Ramos (cell line): ENCODE data around the gene FAM43A.

ENCODE experiments used
- in situ Hi-C: fragments of 300-500 bp; cut with MboI; formaldehyde crosslinking; loops from one replicate; pipeline ENCODE4 v1.14.3; 2022; ENCODE audit warnings: low sequenced_read_pairs; ENCODE audit not compliant: unreplicated experiment

FAM43A gene

DNA sequence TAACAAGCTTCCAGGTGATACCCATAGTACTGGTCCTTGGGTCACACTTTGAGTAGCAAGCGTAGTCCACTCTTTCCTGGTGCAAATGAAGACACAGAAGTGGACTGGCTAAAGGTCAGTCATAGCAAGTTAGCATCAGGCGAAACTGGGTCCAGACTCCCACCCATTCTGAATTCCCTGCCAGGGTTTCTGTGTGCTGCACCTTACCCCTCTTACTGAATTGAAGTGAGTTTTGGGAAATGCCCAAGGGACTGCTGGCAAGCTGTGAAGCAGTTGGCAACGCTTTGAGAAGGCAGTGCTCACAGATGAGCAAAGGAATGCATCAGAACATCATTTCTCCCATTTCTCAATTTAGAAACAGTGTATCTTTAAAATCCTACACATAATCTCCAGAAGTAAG, 11.9 kb upstream of the FAM43A start:
- in situ Hi-C loops: loop anchor here (10.0 kb wide), 1 partner anchor 851 kb away; no protein-coding TSS in a partner anchor

DNA sequence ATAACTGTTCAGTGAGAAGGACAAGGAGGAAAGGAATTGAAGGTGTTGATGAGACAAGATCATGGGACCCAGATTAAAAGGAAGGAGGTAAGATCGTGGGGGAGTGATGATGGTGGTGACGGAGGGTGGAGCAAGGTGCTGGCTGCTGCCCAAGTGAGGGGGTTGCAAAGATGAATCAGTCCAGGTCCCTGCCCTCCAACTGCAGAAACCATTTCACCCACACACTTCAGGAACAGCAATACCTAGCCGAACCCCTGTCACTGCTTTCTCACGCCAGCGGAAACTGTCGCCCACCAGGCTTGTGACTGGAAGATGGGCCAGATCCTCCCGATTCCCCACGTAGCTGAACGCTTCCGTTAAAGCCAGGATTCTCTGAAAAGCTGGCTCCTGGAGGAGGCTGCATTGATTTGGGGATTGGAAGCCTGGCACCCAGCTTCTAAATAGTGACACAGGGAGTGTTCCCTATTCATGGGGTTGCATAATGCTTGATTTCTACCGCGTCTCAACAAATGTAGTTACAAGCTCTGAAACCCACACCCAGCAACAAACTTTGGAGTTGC, 10.5 kb upstream of the FAM43A start:
- in situ Hi-C loops: loop anchor here (10.0 kb wide), 1 partner anchor 850 kb away; no protein-coding TSS in a partner anchor

DNA sequence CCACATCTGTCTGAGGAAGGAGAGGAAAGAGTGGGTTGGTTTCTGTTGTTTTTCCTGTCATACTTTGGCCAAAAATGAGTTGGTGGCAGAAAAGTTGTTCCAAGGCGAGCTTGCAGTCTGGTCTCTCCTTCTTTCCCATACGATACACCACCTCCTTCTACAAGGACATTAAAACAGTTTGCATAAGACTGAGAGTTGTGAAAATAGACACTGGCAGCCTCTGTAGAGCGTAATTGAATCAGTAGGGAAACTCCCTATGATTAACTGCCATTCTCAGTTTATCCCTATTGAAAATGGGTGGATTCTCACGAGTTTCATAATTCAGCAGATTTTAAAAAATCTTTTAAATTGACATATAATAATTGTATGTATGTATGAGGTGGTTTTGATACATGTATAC, 10.0 kb upstream of the FAM43A start:
- in situ Hi-C loops: loop anchor here (10.0 kb wide), 1 partner anchor 849 kb away; no protein-coding TSS in a partner anchor

DNA sequence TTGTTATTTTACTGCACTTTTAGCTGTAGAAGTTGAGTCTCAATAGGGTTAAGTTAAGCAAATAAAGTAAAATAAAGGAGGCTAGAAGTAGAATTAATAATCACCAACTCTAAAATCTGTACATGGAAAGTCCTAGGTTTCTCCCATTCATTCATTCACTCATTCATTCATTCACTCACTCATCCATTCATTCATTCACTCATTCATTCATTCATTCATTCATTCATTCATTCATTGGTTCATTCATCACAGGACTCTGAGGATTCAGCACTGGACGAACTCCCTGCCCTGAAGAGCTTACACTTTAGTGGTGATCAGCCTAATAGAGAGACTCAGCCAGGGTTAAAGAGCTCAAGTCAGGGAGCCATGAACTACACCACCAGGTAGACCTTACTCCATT, 9.2 kb upstream of the FAM43A start:
- in situ Hi-C loops: loop anchor here (10.0 kb wide), 1 partner anchor 848 kb away; no protein-coding TSS in a partner anchor

DNA sequence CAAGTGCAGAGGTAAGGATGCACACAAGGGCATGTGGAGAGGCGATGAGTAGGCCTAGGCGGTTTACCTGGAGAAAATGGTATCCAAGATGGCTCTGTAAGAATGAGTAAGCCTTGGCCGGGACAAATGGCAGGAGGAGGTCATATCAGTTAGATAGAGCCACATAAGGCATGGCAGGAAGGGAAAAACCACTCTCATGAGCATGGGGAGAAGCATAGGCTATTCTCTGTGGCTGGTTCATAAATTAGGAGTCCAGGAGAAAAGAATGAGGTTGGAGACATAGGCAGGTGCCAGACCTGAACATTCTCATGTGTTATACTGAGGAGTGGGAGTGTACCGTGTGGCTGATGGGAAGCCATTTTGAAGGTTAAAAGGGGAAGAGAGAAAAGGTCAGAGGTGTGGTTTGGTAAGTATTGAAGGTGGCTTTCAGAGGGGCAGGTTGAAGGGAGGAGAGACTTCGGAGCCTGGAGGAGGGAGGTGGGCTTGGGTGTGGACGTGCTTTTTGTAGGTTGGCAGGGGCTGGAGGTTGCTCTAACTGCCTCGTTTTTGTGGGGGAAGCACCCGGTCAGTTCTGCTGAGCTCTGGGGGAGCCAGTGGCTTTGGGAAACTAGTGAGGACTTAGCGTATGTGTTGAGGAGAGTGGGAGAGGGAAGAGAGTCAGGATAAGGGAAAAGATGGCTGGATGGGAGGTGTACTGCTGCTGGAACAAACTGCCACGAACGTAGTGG, 4.6 kb upstream of the FAM43A start:
- in situ Hi-C loops: no loop called here

DNA sequence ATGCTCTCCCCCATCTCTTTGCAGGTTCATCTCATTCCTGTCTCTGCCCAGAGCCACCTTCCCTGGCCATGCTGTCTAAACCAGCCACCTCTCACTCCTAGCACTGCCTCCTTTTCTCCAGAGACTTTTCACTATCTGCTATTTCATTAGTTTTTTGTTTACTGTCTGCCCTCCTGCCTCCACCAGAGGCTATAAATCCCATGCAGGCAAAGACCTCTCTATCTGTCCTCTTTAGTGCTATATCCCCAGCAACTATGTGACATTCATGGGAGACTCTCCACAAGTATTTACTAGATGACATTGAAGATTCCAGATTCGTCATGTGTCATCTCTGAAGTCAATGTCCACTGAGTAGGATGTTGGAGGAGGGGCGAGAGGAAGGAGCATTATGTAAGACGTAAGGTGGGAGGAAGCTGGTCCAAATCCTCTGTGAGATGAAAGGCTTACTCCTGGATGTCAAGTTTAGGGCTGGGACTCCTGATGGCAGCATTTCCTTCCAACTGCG, 3.4 kb upstream of the FAM43A start:
- in situ Hi-C loops: no loop called here

DNA sequence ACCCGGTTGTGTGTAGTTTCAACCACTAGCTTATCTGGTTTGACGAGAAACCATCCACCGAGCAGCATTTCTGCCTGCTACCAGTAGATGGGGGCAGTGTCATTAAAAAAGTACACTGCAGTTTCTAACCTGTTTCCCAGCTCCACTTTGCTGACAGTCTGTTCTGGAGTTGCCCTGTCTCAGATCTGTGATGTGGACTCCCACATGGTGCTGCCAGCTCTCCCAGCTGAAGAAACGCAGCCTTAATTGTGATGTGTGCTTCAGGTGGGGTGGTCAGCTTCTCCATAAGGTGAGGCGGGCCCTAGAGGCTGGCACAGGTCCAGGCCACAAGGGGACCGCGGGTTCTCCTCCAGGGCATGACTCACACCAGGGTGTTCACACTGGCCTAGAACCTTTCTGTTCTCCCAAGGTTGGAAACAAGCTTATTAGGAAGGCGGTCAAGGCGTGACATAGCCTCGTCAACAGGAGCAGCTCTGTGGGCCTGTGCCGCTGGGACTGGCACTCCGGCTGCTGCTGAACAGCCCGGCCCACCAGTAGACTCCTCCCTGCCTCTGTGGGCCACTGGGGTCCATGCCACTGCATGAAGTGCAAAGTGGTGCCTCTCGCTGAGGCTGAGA, 2.9 kb upstream of the FAM43A start:
- in situ Hi-C loops: no loop called here

DNA sequence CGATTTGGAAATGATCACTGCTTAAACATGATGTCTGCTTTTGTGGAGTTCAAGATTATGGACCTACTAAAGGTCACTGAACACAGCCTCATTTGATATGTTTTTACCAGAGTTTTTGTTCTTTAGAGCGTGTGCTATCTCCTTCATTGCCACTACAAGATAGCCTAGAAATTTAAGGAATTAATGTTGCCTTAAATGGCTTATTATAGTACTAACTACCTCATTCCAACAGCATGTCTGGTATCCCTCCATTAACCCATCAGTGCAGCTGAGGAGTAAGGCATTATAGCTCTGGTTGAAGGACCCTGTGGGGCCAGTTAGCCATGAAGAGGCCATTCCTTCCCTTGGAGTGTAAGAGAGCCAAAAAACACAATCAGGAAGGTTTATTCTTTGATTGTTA, 2.3 kb upstream of the FAM43A start:
- in situ Hi-C loops: no loop called here

DNA sequence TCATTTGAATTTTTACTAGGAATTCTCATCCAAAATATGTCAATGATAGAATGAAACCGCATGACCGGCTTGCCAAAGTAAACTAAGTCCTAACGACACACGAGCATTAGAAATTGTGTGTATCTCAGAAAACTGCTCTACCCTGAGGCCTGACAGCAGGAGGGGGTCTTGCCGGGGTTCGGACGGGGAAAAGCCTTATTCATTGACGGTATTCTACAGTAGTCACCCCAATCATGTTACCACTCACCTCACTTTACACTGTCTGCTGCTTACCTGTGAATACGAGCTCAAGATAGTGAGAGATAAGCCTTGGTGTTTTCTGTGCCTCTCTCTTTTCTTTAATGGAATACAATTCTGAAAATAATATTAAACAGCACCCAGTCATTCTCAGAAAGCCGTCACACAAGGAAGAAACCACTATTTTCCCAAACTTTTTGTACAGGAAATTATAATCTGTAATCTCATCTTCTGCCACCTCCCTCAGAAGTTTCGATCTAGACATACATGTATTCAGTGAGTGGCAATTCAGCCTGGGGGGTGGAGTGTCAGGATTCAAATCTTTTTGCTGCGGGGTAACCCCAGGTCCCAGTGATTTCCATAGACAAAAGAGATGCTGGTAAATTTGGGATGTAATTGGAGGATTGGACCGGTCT, 492 bp upstream of the FAM43A start:
- in situ Hi-C loops: loop anchor here (5.0 kb wide), 2 partner anchors 432 to 582 kb away; no protein-coding TSS in a partner anchor

DNA sequence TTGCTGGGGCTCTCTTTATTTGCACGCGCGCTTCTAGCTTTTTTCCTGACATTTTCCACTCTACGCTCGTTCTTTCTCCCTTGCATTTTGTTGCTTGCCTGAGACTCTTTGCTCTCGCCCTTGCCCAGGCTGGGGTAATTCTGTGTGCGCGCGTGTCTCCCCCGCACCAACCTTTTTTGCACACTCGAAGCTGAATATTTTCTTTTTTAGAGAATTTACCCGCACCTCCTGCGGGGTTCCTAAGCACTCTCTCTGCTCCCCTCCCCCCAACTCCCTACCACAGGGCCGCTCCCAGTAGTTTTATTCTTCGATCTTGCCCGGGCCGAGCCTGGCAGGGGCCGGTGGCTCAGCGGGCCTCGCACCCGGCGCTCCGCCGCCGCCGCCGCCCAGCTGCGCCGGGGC, 732 bp downstream of the FAM43A start:
- in situ Hi-C loops: loop anchor here (5.0 kb wide), 2 partner anchors 431 to 581 kb away; no protein-coding TSS in a partner anchor

DNA sequence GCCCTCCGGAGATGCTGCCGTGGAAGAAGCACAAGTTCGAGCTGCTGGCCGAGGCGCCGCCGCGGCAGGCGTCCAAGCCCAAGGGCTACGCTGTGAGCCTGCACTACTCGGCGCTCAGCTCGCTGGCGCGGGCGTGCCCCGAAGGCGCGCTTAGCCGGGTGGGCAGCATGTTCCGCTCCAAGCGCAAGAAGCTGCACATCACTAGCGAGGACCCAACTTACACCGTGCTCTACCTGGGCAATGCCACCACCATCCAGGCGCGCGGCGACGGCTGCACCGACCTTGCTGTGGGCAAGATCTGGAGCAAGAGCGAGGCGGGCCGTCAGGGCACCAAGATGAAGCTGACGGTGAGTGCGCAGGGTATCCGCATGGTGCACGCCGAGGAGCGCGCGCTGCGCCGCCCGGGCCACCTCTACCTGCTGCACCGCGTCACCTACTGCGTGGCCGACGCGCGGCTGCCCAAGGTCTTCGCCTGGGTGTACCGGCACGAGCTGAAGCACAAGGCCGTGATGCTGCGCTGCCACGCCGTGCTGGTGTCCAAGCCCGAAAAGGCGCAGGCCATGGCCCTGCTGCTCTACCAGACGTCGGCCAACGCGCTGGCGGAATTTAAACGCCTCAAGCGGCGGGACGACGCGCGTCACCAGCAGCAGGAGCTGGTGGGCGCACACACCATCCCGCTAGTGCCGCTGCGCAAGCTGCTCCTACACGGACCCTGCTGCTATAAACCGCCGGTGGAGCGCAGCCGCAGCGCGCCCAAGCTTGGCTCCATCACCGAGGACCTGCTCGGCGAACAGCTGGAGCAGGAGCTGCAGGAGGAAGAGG, 1.3 kb downstream of the FAM43A start:
- in situ Hi-C loops: loop anchor here (5.0 kb wide), 2 partner anchors 430 to 580 kb away; no protein-coding TSS in a partner anchor

DNA sequence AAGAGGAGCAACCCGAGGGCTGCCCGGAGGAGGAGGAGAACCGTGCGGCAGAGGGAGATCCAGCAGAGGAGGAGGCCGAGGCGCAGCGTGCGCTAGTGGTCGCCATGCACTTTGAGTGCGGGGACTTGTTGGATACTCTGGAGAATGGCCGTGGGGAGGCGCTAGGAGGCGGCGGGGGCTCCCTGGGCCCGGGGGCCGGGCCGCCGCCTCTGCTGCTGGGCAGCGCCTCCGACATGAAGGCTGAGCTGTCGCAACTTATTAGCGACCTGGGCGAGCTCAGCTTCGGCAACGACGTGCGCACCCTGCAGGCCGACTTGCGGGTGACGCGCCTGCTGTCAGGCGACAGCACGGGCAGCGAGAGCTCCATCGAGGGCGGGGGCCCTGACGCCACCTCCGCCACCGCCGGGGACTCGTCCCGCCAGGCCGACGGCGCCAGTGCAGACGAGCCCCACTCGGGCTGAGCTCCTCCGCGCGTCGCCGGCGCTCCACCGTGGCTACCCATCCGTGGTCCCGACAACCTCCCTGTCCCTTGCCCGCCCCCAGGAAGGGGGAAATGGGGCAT, 2.0 kb downstream of the FAM43A start:
- in situ Hi-C loops: loop anchor here (5.0 kb wide), 2 partner anchors 430 to 580 kb away; no protein-coding TSS in a partner anchor

DNA sequence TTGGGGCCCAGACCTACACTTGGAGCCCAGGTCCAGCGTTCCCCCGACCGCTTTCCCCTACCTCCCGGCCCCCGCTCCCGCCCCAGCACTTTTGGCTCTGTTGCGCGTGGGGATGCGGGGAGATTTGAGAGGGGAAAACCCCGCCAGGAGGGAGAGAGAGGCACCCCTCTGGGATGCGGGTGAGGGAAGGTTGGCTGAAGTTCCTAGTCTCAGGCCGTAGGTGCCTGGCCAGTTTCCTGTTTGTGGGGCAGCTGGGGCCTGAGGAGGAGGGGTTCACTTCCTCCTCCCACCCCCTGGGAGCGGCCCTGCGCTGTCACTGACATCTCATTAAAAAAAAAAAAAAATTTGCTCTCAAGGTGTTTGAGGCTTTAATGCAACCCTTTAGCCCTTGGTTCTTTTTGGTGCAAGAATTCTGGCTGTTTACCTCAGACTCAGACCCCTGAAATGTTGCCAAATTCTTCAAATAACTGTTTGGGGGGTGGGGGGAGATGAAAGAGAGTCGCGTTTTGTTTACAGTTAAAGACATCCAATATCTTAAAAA, 2.6 kb downstream of the FAM43A start:
- in situ Hi-C loops: loop anchor here (5.0 kb wide), 2 partner anchors 429 to 579 kb away; no protein-coding TSS in a partner anchor

DNA sequence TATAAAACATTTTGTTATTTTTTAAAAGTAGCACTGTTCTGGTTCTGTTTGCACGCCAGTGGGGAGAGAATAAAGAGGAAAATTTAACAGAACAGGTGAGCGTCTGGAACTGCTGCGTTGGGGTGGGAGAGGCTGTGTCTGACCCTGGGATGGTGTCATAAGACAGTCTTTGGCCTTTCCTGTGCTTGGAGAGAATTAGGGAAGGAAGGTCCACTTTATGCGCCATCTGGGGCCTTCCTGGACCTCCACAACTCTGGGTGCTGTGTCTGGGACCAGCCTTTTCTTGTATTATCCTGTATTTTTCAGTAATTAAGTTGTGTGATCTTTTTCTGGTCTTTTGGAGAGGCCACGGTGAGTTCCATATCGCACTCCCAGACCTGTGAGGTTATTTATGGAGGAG, 3.3 kb downstream of the FAM43A start:
- in situ Hi-C loops: loop anchor here (5.0 kb wide), 2 partner anchors 428 to 578 kb away; no protein-coding TSS in a partner anchor

DNA sequence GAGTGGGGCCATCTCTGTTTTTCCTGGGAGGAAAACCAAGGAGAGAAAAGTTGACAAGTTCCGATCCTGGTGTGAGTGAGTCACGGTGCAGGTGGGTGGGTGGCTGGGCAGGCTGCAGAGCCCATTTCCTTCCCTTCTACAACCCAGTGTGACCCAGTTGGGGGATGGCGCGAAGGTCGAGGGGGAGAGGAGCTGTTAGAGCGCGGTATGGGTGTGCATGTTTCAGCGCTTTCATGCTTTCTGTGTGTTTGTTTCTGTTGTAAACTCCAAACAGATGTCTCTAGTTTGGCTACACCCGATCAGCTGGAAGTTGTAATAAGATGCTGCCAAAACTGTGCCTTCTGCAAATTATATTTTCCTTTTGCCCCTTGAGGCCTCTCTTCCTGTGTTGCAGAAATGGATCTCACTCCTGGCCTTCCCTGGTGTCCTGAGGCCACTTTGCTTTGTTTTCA, 3.8 kb downstream of the FAM43A start:
- in situ Hi-C loops: loop anchor here (5.0 kb wide), 2 partner anchors 428 to 578 kb away; no protein-coding TSS in a partner anchor

DNA sequence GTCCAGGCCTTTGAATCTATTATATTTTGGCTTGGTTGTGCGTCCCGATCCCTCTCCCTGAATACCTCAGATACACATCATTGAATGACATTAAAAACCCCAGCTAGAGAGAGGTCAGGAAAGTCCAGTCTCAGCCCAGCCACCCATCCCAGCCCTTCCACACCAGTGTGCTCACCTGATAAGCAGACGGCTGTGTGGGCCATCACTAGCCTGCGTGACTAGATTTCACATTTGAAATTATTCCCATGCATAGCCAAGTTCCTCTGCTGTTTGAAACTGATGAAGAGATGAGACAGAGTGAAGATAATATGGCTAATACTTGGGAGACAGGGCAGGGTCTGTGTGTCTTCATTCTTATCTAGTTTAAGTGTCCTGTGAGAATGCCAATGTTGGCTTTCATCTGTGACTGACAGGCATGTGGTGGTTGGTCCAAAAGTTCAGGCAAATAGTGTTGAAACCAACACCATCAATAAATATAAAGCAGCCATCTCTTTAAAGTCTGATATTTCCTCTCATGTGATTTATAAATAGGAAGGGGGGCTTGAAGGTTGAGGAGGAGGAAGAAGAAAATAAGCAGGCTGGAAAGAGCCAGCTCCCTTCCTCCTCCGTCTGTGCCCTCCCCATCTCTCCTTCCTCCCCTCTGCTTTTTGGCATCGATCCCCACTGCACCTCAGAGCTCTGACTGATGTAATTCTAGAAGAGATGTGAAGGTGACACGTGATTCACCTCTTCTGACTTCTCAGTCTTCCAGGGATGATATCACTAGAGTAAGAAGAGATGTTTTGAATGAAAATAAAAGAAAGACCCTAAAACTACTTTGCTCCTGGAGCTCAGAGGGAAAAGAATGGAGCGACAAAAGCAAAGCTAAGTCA, 5.1 kb downstream of the FAM43A start:
- in situ Hi-C loops: no loop called here

DNA sequence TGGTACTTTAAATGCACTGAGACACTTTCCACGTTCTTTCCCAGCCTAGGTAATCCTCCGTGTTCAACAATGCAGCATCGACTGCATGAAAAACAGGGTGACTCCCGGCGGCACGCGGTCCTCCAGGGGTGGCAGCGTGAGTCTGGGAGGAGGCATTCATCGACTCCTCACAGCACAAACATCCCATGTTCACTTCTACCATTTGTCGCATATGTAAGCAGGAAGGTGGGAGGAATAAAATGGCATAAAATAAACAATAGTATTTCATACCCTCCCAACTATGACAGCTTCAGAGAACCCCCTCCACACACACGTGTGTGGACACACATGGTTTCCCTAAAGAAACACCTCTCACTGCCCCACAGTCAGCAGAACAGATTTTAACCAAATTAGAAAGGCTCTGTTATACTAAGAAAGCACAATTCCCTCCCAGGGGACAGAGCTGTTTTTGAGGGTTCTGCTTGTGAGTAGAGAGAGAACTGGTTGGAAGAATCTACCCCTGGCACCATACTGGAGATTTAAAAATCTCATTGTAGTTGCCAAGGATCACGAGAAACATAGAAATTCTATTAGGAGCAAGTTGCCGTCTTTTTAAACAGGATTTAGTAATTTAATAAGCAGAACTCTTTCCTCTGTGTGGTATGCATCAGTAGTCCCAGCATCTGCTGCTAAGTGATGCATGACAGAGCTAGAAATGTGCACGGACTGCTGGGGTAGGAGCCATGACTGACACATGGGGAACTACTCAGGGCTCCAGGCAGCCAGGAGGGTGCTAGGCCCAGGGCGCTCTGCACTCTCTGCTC, 6.0 kb downstream of the FAM43A start:
- in situ Hi-C loops: no loop called here
